HG03060 (cell line): ENCODE measurements around the gene ZNF470.

ENCODE experiments used
- ATAC-seq: cut with Tn5 transposase; IDR thresholded peaks from one replicate; pipeline ENCODE4 v1.9.1; 2021; ENCODE audit warnings: low read depth, moderate number of reproducible peaks; ENCODE audit not compliant: unreplicated experiment

The ZNF470 gene

DNA sequence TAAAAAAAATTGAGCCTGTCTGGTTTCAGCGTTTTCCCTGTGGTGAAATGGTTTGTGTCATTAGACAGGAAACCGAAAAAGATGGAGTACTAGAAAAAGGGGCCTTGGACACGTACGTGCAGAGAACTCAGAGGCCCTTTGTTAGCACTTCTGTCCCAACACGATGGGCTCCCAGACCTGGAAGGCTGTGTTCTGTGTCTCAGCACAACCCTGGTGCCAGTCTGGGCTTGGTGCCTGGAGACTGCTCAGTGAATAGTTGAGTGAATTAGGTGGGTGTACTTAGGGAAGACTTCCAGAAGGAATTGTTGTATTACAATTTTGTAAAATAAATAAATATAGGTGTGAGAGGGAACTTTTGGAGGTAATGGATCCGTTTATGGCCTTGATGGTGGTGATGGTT is 36.6 kb downstream of the ZNF470 start:
- ATAC-seq: no peak

DNA sequence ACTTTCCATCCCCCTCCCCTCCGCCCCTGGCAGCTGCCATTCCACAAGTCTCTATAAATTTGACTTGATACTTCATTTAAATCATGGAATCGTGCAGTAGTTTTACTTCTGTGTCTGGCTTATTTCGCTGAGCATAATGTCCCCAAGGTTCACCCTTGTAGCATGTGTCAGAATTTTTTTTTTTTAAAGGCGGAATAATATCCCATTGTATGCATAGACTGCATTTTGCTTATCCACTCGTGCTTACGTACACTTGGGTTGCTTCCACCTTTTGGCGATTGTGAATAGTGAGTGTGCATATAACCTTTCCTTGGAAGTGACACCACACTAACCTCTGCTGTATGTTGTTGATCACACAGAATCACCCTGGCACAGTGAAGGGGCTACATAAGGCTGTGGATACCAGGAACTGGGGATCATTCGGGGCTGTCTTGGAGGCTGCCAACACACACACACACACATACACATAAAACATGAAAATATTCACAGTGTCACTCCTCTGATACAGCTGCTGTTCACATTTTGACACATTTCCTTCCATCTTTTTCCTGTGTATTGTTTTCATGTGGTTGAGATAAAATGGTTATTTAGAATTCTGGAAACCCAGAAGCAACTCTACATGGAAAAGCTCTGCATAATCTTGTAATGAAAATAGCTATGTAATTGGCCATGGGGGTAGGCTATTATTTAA is 41.2 kb downstream of the ZNF470 start:
- no peak for ATAC-seq

DNA sequence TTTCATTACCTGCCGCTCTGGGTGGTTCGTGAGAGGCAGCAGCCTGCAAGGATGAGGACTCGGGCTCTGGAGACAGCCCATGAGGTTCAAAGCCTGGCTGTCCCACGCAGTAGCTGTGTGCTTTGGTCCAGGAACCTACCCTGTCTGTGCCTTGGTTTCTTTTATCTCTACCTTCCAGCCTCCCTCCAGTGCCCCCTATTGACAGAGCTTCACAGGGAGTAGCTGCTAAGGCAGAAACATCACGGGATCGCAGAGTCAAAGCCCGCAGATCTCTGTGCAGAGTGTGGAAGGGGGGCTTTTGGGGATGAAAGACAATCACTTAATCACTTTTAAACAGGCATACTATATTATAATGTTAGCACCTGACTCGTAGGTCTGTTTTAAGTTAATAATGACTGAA is 44.0 kb downstream of the ZNF470 start:
- no peak for ATAC-seq

DNA sequence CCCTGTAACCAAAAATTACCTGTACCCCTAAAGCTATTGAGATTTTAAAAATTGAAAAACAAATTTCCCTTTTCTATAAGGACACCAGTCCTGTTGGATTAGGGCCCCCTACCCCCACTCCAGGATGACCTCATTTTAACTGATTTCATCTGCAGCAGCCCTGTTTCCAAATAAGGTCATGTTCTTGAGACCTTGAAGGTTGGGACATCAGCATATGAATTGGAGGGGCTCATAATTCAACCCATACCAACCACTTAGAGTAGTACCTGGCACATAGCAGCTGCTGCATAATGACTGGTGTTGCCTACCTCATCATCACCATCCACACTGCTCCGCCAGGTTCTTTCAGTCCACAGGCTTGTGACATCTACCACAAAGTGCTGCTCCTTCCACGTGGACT is 45.5 kb downstream of the ZNF470 start:
- ATAC-seq: no peak

DNA sequence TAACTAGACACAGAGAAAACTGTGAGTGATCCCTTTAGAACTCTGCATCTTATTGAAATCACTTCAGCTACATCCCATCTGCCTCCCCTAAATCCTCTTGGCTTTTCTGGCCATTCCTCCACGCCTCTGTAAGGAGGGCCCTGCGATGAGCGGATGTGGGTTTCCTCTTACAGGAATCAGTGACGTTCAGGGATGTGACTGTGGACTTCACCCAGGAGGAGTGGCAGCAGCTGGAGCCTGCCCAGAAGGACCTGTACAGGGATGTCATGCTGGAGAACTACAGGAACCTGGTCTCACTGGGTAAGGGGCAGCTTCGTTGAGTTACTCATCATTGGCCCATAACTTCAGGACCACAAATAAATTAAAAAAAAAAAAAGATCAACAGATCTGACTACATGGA is 46.4 kb downstream of the ZNF470 start:
- ATAC-seq: no peak

DNA sequence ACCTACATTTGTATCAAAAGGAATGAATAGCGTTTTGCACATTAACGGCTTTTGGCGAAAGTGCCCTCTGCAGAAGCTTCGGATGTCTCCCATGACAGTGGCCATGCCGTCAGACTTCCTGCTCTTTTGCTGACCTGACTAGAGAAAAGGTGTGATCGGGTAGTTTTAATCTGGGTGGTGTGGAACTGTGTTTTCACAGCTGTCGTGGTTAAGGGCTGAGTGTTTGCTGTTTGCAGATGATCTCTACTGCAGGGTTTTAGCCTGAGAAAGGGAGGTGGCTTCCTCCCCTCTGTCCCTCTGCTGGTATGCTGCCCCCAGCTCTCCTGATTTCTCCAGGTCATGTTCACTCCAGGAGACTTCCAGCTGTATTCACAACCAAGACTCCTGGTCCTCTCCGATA is 50.3 kb downstream of the ZNF470 start:
- ATAC-seq: no peak

DNA sequence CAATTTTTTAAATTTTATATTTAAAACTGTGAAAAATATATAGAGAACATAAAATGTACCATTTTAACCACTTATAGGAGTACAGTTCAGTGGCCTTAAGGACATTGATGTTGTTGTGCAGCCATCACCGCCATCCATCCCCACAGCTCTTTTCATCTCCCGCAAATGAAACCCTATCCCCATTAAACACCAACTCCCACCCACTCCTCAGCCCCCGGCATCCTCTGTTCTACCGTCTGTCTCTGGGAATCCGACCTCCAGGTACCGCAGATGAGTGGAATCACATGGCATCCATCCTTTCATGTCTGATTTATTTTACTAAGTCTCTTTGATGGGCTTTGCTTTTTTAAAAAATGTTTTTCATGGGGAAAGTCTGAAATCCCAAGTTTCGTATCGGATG is 51.9 kb downstream of the ZNF470 start:
- ATAC-seq: no peak

DNA sequence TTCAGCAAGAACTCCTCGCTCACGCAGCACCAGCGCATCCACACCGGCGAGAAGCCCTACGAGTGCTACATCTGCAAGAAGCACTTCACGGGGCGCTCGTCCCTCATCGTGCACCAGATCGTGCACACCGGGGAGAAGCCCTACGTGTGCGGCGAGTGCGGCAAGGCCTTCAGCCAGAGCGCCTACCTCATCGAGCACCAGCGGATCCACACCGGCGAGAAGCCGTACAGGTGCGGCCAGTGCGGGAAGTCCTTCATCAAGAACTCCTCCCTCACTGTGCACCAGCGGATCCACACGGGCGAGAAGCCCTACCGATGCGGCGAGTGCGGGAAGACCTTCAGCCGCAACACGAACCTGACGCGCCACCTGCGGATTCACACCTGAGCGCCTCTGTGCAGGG is 55.1 kb downstream of the ZNF470 start:
- ATAC-seq: no peak

DNA sequence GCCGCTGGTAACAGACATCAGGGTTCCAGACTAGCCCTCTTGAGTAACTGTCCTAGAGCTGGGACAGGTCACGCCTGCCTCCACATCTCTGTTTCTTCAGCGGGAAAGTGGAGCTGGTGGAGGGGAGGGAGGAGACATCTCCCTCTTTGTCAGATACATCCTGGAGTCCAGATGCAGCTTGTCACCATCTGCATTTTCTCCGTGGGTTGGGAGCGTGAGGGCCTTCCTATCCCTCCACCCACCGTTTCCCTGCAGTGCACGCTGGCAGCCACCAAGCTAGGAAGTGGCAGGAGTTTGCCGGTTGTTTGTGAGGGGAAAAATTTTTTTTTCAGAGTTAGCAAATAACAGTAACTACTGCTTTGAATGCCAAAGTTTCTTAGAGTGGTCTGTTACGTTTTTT is 55.7 kb downstream of the ZNF470 start:
- no peak for ATAC-seq

DNA sequence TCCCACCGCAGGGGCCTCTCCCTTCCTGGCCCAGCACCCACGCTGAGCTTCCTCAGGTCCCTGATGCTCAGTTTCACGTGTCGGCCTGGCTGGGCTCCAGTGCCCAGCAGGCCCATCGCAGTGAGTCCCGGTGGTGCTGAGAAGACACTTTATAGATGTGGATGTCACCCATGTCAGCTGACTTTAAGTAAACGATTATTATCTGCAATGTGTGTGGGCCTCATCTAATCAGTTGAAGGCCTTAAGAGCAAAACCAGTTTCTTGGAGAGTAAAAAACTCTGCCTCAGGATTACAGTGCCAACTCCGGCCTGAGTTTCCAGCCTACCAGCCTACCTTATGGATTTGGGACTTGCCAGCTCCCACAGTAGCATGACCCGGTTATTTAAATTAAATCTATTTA is 58.4 kb downstream of the ZNF470 start:
- no peak for ATAC-seq

DNA sequence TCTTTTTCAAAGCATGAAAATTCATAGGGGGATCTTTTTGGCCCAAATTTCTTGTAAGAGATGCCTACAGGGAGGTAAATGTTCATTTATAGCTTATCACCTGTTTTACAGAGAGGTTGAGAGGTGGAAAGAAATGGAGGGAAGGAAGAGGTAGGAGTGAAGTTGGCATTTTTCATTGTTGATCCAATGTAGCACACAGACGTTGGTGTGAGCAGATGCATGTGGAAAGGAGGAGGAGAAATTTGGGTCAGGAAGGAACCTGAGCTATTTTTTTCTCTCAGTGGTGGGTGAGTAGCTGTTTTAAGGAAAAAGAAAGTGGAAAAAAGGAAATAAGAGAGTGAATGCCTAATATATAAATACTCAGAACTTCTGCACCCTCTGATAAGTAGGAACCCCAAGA is 65.8 kb downstream of the ZNF470 start:
- ATAC-seq: no peak

DNA sequence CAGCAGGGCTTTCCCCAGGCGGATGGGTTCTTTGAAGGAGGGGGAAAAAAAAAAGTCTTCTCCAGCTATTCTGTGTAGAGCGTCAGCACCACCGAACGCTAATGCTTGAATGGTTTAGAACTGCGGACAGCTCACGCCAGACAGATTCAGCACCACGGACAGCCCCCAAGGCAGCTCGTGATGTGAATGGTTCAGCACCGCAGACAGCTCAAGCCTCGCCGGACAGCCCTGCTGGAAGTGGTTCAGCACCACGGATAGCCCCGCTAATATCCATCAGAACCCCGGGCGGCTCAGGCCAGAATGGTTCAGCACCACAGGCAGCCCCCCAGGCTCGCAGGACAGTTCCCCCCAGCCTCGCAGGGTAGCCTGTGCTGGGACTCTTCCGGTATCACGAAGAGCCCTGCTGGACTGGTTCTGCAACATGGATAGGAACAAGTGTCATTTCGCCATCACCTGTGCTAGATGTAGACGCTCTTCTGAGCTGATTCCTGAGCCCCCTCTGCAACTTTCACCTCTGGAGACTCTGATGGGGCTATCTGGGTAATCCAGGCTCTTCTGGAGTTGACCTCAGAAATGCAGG is 70.8 kb downstream of the ZNF470 start:
- no peak for ATAC-seq
